PC-9 (cell line): ENCODE results near the gene OR13C5. TPM values are rescaled to one million over a fixed set of nuclear protein-coding genes. Genes with fewer than 3 reads are reported as not detected.

Source experiments
- BruUV-seq: library from RNA; stranded (reverse); fragments of 400-500 nt; replicated peaks from 2 replicates; lab custom pipeline; 2021; lab: Mats Ljungman, UMichigan
- CTCF ChIA-PET: fragments of 300-600 bp; sonication (Branson Sonifier 250); formaldehyde crosslinking; loops from one replicate; lab custom pipeline; 2022; ENCODE audit warnings: antibody characterized with exemption; lab: Charles Lee
- POLR2A ChIA-PET: fragments of 300-600 bp; sonication (Branson Sonifier 250); formaldehyde crosslinking; loops from one replicate; lab custom pipeline; 2022; ENCODE audit warnings: antibody characterized with exemption; ENCODE audit not compliant: unreplicated experiment; lab: Charles Lee
- DNase-seq, 2 experiments: peaks; one replicate each; pipeline versions ENCODE4 v3.0.0 to v3.0.0-alpha.2; 2015 to 2022; ENCODE audit warnings: mixed read lengths in 1 of 2
- H2AFZ ChIP-seq: fragments of 200-600 bp; sonication (generic); 2 replicates; pipeline ENCODE4 v1.8.1; 2017; ENCODE audit warnings: antibody characterized with exemption
- H3F3A ChIP-seq: fragments of 200-600 bp; sonication (generic); 2 replicates; pipeline ENCODE4 v1.8.1; 2017; ENCODE audit warnings: antibody characterized with exemption, mild to moderate bottlenecking, low read depth; ENCODE audit not compliant: insufficient read depth
- H3K27ac ChIP-seq: fragments of 200-600 bp; sonication (generic); 2 replicates; pipeline ENCODE4 v1.6.1; 2016; ENCODE audit warnings: mixed run types
- H3K27me3 ChIP-seq: fragments of 200-600 bp; sonication (generic); 2 replicates; pipeline ENCODE4 v1.6.1; 2016; ENCODE audit warnings: low read depth, mixed run types; ENCODE audit not compliant: insufficient read depth
- H3K36me3 ChIP-seq: fragments of 200-600 bp; sonication (generic); 2 replicates; pipeline ENCODE4 v1.6.1; 2016; ENCODE audit warnings: low read depth, mixed run types
- H3K4me1 ChIP-seq: fragments of 200-600 bp; sonication (generic); replicated peaks from 2 replicates; pipeline ENCODE4 v1.6.1; 2016; ENCODE audit warnings: mixed run types; ENCODE audit not compliant: insufficient read depth
- H3K4me2 ChIP-seq: fragments of 200-600 bp; sonication (generic); 2 replicates; pipeline ENCODE4 v1.6.1; 2017; ENCODE audit warnings: mixed run types
- H3K4me3 ChIP-seq: fragments of 200-600 bp; sonication (generic); 2 replicates; pipeline ENCODE4 v1.6.1; 2016; ENCODE audit warnings: mixed run types
- H3K79me2 ChIP-seq: fragments of 200-600 bp; sonication (generic); 2 replicates; pipeline ENCODE4 v1.6.1; 2017; ENCODE audit warnings: low read depth, mixed run types
- H3K9me2 ChIP-seq: fragments of 200-600 bp; sonication (generic); 2 replicates; pipeline ENCODE4 v1.8.1; 2017; ENCODE audit warnings: mild to moderate bottlenecking; ENCODE audit not compliant: insufficient read depth
- H3K9me3 ChIP-seq: fragments of 200-600 bp; sonication (generic); 2 replicates; pipeline ENCODE4 v1.8.1; 2016; ENCODE audit warnings: low read depth; ENCODE audit not compliant: insufficient read depth
- H4K20me1 ChIP-seq: fragments of 200-600 bp; sonication (generic); 2 replicates; pipeline ENCODE4 v1.8.1; 2017; ENCODE audit not compliant: insufficient read depth
- EZH2 ChIP-seq: fragments of 200-600 bp; sonication (generic); IDR thresholded peaks from 2 replicates; pipeline ENCODE4 v1.8.0; 2017; ENCODE audit warnings: antibody characterized with exemption, low read depth
- intact Hi-C: fragments of 100-400 bp; cut with micrococcal nuclease; formaldehyde crosslinking; loops from one replicate; pipeline ENCODE4 v1.10.0; 2022; ENCODE audit not compliant: unreplicated experiment
- total RNA-seq: library from RNA; stranded (reverse); gene quantifications from 2 replicates; pipeline ENCODE4 v1.2.3, GENCODE V29; 2021
- TF ChIP-seq, protein P1 (sequence below): fragments of 200-600 bp; sonication (generic); conservative IDR thresholded peaks from 2 replicates; pipeline ENCODE4 v1.6.1; 2017; ENCODE audit warnings: mixed run types, antibody characterized with exemption, mild to moderate bottlenecking, moderate library complexity

The OR13C5 gene
- total RNA-seq, 1 experiment from 2014 or later, result not detected

DNA sequence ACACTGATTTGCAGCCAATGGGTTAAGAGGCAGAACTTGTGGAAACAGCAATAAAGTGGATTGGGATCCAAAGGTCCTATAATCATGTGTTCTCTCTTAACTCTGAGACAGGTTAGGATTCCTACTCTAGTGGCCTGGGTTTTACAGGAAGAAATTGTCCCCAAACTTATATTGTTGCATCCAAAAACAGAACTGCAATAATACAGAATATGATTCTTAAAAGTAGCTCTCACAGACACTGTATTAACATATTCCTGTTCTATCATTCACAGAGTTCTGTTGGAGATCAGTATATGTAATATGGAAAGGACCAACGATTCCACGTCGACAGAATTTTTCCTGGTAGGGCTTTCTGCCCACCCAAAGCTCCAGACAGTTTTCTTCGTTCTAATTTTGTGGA lies 30.3 kb downstream of the OR13C5 start, which contains the start of gene OR13C8:
Gene OR13C8, plus strand, starts transcription at position 301 of the 400 bp plus-strand sequence. Its CDS starts 0 bp downstream, at position 301.
- no peak for DNase-seq
- CTCF ChIA-PET, result no interaction called here

DNA sequence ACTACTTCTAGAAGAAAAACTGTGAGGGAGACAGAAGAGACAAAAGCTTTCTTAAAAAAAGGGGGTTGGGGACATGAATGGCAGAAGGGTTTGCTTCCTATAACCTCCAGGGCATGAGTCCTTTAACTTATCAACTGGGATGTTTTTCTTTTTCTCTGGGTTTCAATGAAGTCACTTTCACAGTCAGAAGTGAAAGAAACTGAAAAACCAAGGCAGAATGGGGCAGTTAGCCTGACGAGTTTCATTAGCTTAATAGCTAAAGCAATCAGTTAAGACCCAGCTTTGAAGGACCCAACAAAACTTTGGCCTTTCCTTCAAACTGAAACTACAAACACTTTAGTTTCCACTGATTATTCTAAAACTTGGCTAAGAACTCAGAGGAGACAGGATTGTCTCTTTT lies 34.9 kb downstream of the OR13C5 start:
- no peaks in the 10 kb centered on the region for H3K36me3 ChIP-seq
- no peaks in the 10 kb centered on the region; the same call in 1 of the 2 replicates for H3K9me2 ChIP-seq
- DNase-seq, result no peak
- no peak overlapping the region for H3K4me3 ChIP-seq
- no peaks in the 10 kb centered on the region for H3K79me2 ChIP-seq
- BruUV-seq, result no TSS peak
- intact Hi-C loops, result no loop called here
- no peak overlapping the region for H2AFZ ChIP-seq
- H3K9me3 ChIP-seq, result no peaks in the 10 kb centered on the region
- H3K4me1 ChIP-seq, result no peaks in the 10 kb centered on the region
- H4K20me1 ChIP-seq, result no peaks in the 10 kb centered on the region
- H3K27ac ChIP-seq, result no peak overlapping the region
- H3K4me2 ChIP-seq, result no peak overlapping the region
- POLR2A ChIA-PET, result no interaction called here
- TF ChIP-seq EZH2, result no peak
- TF ChIP-seq, protein P1, sequence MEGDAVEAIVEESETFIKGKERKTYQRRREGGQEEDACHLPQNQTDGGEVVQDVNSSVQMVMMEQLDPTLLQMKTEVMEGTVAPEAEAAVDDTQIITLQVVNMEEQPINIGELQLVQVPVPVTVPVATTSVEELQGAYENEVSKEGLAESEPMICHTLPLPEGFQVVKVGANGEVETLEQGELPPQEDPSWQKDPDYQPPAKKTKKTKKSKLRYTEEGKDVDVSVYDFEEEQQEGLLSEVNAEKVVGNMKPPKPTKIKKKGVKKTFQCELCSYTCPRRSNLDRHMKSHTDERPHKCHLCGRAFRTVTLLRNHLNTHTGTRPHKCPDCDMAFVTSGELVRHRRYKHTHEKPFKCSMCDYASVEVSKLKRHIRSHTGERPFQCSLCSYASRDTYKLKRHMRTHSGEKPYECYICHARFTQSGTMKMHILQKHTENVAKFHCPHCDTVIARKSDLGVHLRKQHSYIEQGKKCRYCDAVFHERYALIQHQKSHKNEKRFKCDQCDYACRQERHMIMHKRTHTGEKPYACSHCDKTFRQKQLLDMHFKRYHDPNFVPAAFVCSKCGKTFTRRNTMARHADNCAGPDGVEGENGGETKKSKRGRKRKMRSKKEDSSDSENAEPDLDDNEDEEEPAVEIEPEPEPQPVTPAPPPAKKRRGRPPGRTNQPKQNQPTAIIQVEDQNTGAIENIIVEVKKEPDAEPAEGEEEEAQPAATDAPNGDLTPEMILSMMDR, result no peak
- no peaks in the 10 kb centered on the region for H3F3A ChIP-seq
- CTCF ChIA-PET, result no interaction called here
- H3K27me3 ChIP-seq, result no peaks in the 10 kb centered on the region

More for the DNA sequence above, 30.3 kb downstream of the OR13C5 start, which contains the start of gene OR13C8:
- Histone ChIP-seq H3K27ac (no peak within 1 kb of the TSS), H3K27me3 (no peaks in the 10 kb centered on the region), H3K9me3 (no peaks in the 10 kb centered on the region; the same call in 1 of the 2 replicates), H3K79me2 (no peaks in the 10 kb centered on the region), H3K9me2 (no peaks in the 10 kb centered on the region; the same call in 1 of the 2 replicates), H3K36me3 (no peaks in the 10 kb centered on the region), H2AFZ (0 out of 2 replicates have a peak within 1 kb of the TSS, but pooled peaks have one; percentile 39), H3F3A (no peaks in the 10 kb centered on the region), H3K4me1 (no peaks in the 10 kb centered on the region), H3K4me3 (no peak within 1 kb of the TSS), H3K4me2 (no peak within 1 kb of the TSS), H4K20me1 (no peaks in the 10 kb centered on the region)
- POLR2A ChIA-PET, result no interaction called here
- TF ChIP-seq EZH2, result no peak
- TF ChIP-seq, protein P1, result no peak
- no TSS peak for BruUV-seq
- intact Hi-C loops, result no loop called here

DNA sequence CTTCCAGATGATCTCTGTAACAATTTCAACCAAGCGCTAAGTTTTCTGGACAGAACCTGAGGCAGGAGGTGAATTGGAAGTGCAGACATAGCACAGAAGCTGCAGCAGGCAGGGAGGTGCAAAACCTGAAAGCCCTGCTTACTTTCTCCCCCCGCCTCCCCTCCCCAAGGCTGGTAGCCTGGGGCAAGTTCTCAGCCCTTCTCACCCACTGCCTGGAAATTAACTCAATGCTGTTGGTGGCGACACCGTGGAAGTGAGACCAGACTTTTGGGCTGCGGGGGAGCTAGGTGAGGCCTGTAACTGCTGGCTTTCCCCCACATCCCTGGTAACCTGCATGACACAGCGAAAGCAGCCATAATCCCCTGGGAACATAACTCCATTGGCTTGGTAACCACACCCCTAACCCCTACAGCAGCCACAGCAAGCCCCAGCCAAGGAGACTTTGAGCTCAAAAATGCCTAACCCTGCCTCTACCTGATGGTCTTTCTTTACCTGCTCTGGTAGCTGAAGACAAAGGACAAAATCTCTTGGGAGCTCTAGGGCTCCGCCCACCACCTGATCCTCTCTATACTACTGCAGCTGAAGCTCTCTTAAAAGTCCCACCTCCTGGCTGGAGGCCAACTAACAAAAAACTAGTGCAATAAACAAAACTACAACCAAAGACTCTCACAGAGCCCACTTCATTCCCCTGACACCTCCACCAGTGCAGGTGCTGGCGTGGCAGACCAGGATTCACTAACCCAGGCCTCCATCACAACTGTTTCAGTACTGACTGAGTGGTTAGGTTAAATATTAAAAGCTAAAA lies 42.2 kb downstream of the OR13C5 start:
- Histone ChIP-seq H2AFZ (no peak overlapping the region), H3F3A (no peaks in the 10 kb centered on the region), H3K4me3 (no peak overlapping the region), H3K27ac (no peak overlapping the region), H3K79me2 (no peaks in the 10 kb centered on the region), H3K9me3 (no peaks in the 10 kb centered on the region), H3K9me2 (no peaks in the 10 kb centered on the region), H3K36me3 (no peaks in the 10 kb centered on the region), H4K20me1 (no peaks in the 10 kb centered on the region), H3K4me1 (no peaks in the 10 kb centered on the region), H3K4me2 (no peak overlapping the region), H3K27me3 (no peaks in the 10 kb centered on the region)
- CTCF ChIA-PET, result no interaction called here
- DNase-seq, result no peak
- intact Hi-C loops, result no loop called here
- POLR2A ChIA-PET, result no interaction called here
- TF ChIP-seq EZH2, result no peak
- TF ChIP-seq, protein P1, result no peak
- no TSS peak for BruUV-seq
